H1 (cell line): ENCODE measurements around the gene CADM1. TPM values are rescaled to one million over a fixed set of nuclear protein-coding genes. Genes with fewer than 3 reads are reported as not detected.

Experiments
- EZH2 ChIP-seq: fragments of 200-600 bp; sonication (generic); IDR thresholded peaks from 2 replicates; pipeline ENCODE4 v1.7.1; 2012; ENCODE audit warnings: low read depth, mild to moderate bottlenecking, moderate library complexity, low read length, inconsistent platforms; ENCODE audit not compliant: severe bottlenecking
- polyA plus RNA-seq, 7 experiments: library from polyadenylated mRNA; depleted of rRNA in 3 of 7; stranded (reverse) in 5 of 7; unstranded in 2 of 7; fragments of >200 nt in 5 of 7; fragments of 200-250 nt in 2 of 7; gene quantifications; 1 replicate in 5 of 7; 2 replicates in 1 of 7; 4 replicates in 1 of 7; pipeline versions ENCODE4 v1.2.1 to v1.2.3, GENCODE V29; 2011 to 2013; ENCODE audit warnings: missing spikeins in 2 of 7, mixed read lengths in 2 of 7
- total RNA-seq: library from RNA; stranded (reverse); fragmentation: NEBNext Ultra II Directional; extraction: Animal tissue kit (Norgen Biotek cat#: 25700); gene quantifications from 2 replicates; pipeline ENCODE4 v1.2.1, GENCODE V29; 2021

The CADM1 gene
- total and polyA plus RNA-seq, 2 of the 8 experiments (the other 6 are each of a cell fraction or from before 2014, with no cell fraction given): 8.3 to 25.3 TPM

GRCh38 chr11:115550291-115551059 lies 46.3 kb upstream of the CADM1 start (continued):
- TF ChIP-seq EZH2: no peak
